ENCODE results near the gene CEP85. TPM values are rescaled to one million over a fixed set of nuclear protein-coding genes. Genes with fewer than 3 reads are reported as not detected.
"Not testable (repeated sequence)": the region's sequence is repeated elsewhere in the genome, so short reads cannot be mapped to it uniquely, and the experiment has no call there.

Gene CEP85
- total RNA-seq, 2 donors from 2014 or later = 6.2 to 6.9 TPM

DNA sequence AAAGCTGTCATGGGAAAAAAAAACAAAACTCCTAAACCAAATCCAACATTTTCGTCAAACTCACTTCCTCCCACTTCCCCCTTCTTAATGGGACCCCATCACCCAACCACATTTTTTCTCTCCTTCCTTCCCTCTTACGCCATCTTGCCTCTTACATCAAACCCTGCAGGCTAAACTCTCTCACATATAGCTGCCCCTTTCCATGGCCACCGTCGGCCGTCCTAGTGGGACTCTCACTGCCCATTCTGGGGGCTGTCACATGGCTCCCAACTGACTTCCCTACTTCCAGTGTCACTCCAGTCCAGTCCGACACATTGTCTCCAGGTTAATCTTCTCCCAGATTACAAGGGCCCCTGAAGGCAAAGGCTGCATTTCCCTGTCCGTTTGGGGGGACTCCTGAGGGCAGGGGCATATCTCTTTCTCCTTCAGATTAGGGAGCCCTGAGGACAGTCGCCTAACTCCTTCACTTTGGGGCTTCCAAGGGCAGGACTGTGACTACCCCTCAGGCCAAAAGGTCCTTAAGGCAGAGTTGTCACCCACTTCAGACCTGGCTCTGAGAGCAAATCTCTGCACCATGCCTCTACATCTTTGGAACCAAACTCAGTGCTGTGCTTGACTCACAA lies 71.8 kb downstream of the CEP85 start:
- Histone ChIP-seq H3K36me3 (replicated peaks in 1 of 2; ENCODE audit: insufficient read depth in 1 of 2, low read depth in 2 of 2) (no peaks in the 10 kb centered on the region), H3K4me3 (peak overlapping the region; percentile 73 to 88), H3K27me3 (no peaks in the 10 kb centered on the region), H3K9me3 (no peaks in the 10 kb centered on the region), H3K27ac (peak overlapping the region in 2 of 4 donors; percentile 42 to 74), H3K4me1 (peaks cover 12% of the 10 kb centered on the region)
- WGBS, 2 donors = 11 to 12% methylated on average over 8 of the region's 8 CpGs
- TF ChIP-seq POLR2A (IDR thresholded peaks at IDR 0.05) (no peak), CTCF (IDR thresholded peaks at IDR 0.05) (no peak)
- intact Hi-C loops (cut with DNase I) = no loop called here
- no peak for ATAC-seq
- DNase-seq = no peak

- peaks cover 12% of the 10 kb centered on the region for H3K4me1 ChIP-seq
- DNase-seq = peak; percentile 95 to 98 (median 97)
- intact Hi-C loops (cut with DNase I) = no loop called here
- TF ChIP-seq POLR2A (IDR thresholded peaks at IDR 0.05) = peak in 2 of 3 donors; percentile 37 to 58
- no peak for TF ChIP-seq CTCF (IDR thresholded peaks at IDR 0.05)
- WGBS, 2 donors = 1 to 8% methylated on average over 12 to 51 of the region's 51 CpGs
- no peaks in the 10 kb centered on the region for H3K9me3 ChIP-seq
- ATAC-seq = peak; percentile 100
- H3K4me3 ChIP-seq = peak within 1 kb of the TSS; percentile 73 to 88
- no peaks in the 10 kb centered on the region for H3K36me3 ChIP-seq (replicated peaks in 1 of 2; ENCODE audit: insufficient read depth in 1 of 2, low read depth in 2 of 2)
- H3K27ac ChIP-seq = peak within 1 kb of the TSS in 3 of 4 donors; percentile 34 to 74 (median 42)
- no peaks in the 10 kb centered on the region for H3K27me3 ChIP-seq
These were observed 72.6 kb downstream of the CEP85 start, which contains the start of gene UBXN11 for GRCh38 chr1:26306290-26307229. Gene UBXN11, minus strand, starts transcription at chr1:26306636. Its CDS starts 3,753 bp downstream, at chr1:26302883.

DNA sequence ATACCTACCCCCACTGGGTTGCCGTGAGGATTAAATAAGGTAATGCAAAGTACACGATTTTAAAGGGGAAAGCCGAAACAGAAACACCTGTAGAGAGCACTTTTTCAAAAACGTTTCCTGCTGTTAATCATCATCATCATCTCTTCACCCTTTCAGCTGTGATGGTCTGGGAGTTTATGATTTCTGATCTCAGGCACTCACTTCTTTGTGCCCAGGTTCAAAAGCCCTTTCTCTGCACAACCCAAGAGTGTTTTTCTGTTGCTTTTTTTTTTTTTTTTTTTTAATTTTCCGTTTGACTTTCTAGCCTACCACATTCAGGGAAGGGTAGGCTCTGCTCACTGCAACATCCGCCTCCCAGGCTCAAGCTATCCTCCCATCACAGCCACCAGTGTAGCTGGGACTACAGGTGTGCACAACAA lies 73.4 kb downstream of the CEP85 start:
- H3K9me3 ChIP-seq = no peaks in the 10 kb centered on the region
- ATAC-seq (no peak), DNase-seq (no peak)
- H3K27me3 ChIP-seq = no peaks in the 10 kb centered on the region
- peaks cover 12% of the 10 kb centered on the region for H3K4me1 ChIP-seq
- TF ChIP-seq POLR2A (IDR thresholded peaks at IDR 0.05) (no peak), CTCF (IDR thresholded peaks at IDR 0.05) (no peak)
- intact Hi-C loops (cut with DNase I) = no loop called here
- WGBS, 2 donors = 22 to 28% methylated on average over 6 of the region's 6 CpGs
- H3K27ac ChIP-seq = peak overlapping the region in 2 of 4 donors; percentile 30 to 74
- no peak overlapping the region for H3K4me3 ChIP-seq
- no peaks in the 10 kb centered on the region for H3K36me3 ChIP-seq (replicated peaks in 1 of 2; ENCODE audit: insufficient read depth in 1 of 2, low read depth in 2 of 2)

DNA sequence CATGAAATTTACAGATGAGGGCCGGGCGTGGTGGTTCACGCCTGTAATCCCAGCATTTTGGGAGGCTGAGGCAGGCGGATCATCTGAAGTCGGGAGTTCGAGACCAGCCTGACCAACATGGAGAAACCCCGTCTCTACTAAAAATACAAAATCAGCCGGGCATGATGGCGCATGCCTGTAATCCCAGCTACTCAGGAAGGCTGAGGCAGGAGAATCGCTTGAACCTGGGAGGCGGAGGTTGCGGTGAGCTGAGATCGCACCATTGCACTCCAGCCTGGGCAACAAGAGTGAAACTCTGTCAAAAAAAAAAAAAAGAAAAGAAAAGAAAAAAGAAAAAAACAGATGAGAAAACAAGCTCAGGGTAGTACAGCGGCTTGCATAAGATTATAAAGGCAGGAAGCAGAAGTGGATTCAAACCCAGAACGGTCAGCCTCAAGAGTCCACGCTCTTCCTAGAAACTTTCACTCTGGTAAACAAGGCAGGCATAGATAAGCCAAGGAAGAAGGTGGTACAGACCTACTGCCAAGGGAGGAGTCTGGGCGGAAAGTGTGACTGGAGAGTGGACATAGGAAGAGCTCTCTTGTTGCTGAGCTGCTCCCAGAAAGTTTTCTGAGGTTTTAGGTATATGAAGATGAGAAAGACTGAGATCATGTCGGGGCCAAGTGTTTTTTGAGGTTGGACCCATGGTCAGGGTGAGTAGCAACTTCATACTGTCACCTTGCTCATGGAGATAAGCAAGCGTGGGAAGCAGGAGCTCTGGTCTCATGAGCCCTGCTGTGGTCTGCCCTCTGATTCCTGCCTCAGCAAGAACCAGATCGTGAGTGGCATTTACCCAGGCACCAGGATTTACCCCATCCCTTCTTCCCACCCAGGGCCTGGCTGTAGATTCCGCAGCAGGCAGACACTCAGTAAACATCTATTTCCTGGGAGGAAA lies 74.2 kb downstream of the CEP85 start:
- H3K9me3 ChIP-seq; H3K27me3 ChIP-seq; ATAC-seq; DNase-seq; H3K4me3 ChIP-seq; intact Hi-C loops (cut with DNase I); H3K36me3 ChIP-seq (replicated peaks in 1 of 2; ENCODE audit: insufficient read depth in 1 of 2, low read depth in 2 of 2): not testable (repeated sequence)
- H3K27ac ChIP-seq = peak overlapping the region in 1 of 4 donors; percentile 34
- 76% methylated on average over 21 of the region's 21 CpGs for WGBS, 2 donors
- peaks cover 12% of the 10 kb centered on the region for H3K4me1 ChIP-seq
